Keratinocyte (primary cell): Measurements from ENCODE around the gene CIDEC.
"Not testable (repeated sequence)": the region's sequence is repeated elsewhere in the genome, so short reads cannot be mapped to it uniquely, and the experiment has no call there.

Experiments
- EZH2 ChIP-seq: IDR thresholded peaks from one replicate; pipeline ENCODE4 v1.6.1; 2012; ENCODE audit warnings: inconsistent platforms, mild to moderate bottlenecking, low read length, moderate library complexity
- TF ChIP-seq, protein P1 (sequence below), 3 experiments: IDR thresholded peaks in 1 of 3; conservative IDR thresholded peaks in 1 of 3; optimal IDR thresholded peaks in 1 of 3; 2 replicates in 2 of 3; 3 replicates in 1 of 3; pipeline versions ENCODE3 to v1.5.1; 2011; ENCODE audit warnings: low read length in 3 of 3, mild to moderate bottlenecking in 3 of 3, moderate library complexity in 2 of 3, control low read depth in 1 of 3, inconsistent platforms in 1 of 3; ENCODE audit not compliant: insufficient read depth in 2 of 3; ENCODE audit errors: extremely low read depth in 1 of 3

DNA sequence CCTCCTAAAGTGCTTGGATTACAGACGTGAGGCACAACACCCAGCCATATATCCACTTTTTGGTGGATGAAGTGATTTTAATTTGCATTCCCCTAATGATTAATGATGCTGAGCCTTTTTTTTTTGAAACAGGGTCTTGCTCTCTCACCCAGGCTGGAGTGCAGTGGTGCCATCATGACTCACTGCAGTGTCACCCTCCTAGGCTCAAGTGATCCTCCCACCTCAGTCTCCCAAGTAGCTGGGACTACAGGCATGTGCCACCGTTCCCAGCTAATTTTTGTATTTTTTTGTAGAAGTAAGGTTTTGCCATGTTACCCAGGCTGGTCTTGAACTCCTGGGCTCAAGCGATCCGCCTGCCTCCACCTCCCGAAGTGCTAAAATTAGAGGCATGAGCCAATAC lies 8.0 kb downstream of the CIDEC start:
- TF ChIP-seq, protein P1, sequence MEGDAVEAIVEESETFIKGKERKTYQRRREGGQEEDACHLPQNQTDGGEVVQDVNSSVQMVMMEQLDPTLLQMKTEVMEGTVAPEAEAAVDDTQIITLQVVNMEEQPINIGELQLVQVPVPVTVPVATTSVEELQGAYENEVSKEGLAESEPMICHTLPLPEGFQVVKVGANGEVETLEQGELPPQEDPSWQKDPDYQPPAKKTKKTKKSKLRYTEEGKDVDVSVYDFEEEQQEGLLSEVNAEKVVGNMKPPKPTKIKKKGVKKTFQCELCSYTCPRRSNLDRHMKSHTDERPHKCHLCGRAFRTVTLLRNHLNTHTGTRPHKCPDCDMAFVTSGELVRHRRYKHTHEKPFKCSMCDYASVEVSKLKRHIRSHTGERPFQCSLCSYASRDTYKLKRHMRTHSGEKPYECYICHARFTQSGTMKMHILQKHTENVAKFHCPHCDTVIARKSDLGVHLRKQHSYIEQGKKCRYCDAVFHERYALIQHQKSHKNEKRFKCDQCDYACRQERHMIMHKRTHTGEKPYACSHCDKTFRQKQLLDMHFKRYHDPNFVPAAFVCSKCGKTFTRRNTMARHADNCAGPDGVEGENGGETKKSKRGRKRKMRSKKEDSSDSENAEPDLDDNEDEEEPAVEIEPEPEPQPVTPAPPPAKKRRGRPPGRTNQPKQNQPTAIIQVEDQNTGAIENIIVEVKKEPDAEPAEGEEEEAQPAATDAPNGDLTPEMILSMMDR (optimal IDR thresholded peaks at IDR 0.05 in 1 of 3, IDR thresholded peaks at IDR 0.05 in 1 of 3, conservative IDR thresholded peaks at IDR 0.05 in 1 of 3; ENCODE audit: extremely low read depth in 1 of 3, insufficient read depth in 2 of 3, low read length in 3 of 3): not testable (repeated sequence)
- TF ChIP-seq EZH2: not testable (repeated sequence)
